ENCODE measurements around the gene TEAD3.

Gene TEAD3

GRCh38 chr6:35514587-35514986 is 17.7 kb upstream of the TEAD3 start:
- Mint-ChIP-seq H3K9me3 (no peaks in the 10 kb centered on the region), H3K36me3 (ENCODE audit: low read depth) (no peaks in the 10 kb centered on the region), H3K27ac (no peak overlapping the region), H3K27me3 (ENCODE audit: low read depth) (peaks cover 16% of the 10 kb centered on the region), H3K4me3 (no peak overlapping the region), H3K4me1 (peaks cover 6% of the 10 kb centered on the region)
- TF ChIP-seq CTCF (IDR thresholded peaks at IDR 0.05; ENCODE audit: unreplicated experiment in 3 of 3), result no peak

GRCh38 chr6:35512740-35513139 is 15.9 kb upstream of the TEAD3 start, which contains the start of gene TULP1:
TSS of gene TULP1 (minus strand) at chr6:35512896. CDS start at chr6:35512858, 38 bp downstream.
- no peak within 1 kb of the TSS for H3K27ac Mint-ChIP-seq
- peak within 1 kb of the TSS; percentile 68 to 77 (median 73) for H3K4me3 Mint-ChIP-seq
- no peaks in the 10 kb centered on the region for H3K9me3 Mint-ChIP-seq
- no peak for TF ChIP-seq CTCF (IDR thresholded peaks at IDR 0.05; ENCODE audit: unreplicated experiment in 3 of 3)
- no peaks in the 10 kb centered on the region for H3K36me3 Mint-ChIP-seq (ENCODE audit: low read depth)
- H3K4me1 Mint-ChIP-seq, result peaks cover 13% of the 10 kb centered on the region
- H3K27me3 Mint-ChIP-seq (ENCODE audit: low read depth), result peaks cover 20% of the 10 kb centered on the region

GRCh38 chr6:35512006-35512405 is 15.1 kb upstream of the TEAD3 start:
- Mint-ChIP-seq H3K4me3 (peak overlapping the region; percentile 68 to 77 (median 73)), H3K27me3 (ENCODE audit: low read depth) (peaks cover 23% of the 10 kb centered on the region), H3K9me3 (no peaks in the 10 kb centered on the region), H3K36me3 (ENCODE audit: low read depth) (no peaks in the 10 kb centered on the region), H3K4me1 (peaks cover 13% of the 10 kb centered on the region), H3K27ac (no peak overlapping the region)
- no peak for TF ChIP-seq CTCF (IDR thresholded peaks at IDR 0.05; ENCODE audit: unreplicated experiment in 3 of 3)

- no peaks in the 10 kb centered on the region for H3K36me3 Mint-ChIP-seq (ENCODE audit: low read depth)
- no peaks in the 10 kb centered on the region for H3K9me3 Mint-ChIP-seq
- peaks cover 25% of the 10 kb centered on the region for H3K27me3 Mint-ChIP-seq (ENCODE audit: low read depth)
- peaks cover 13% of the 10 kb centered on the region for H3K4me1 Mint-ChIP-seq
- H3K27ac Mint-ChIP-seq, result peak overlapping the region in 1 of 3 experiments; percentile 54
- H3K4me3 Mint-ChIP-seq, result peak overlapping the region in 2 of 3 experiments; percentile 43 to 47
- no peak for TF ChIP-seq CTCF (IDR thresholded peaks at IDR 0.05; ENCODE audit: unreplicated experiment in 3 of 3)
Measured at GRCh38 chr6:35511562-35511941, 14.7 kb upstream of the TEAD3 start.

- Mint-ChIP-seq H3K27ac (peak overlapping the region in 1 of 3 experiments; percentile 54), H3K4me1 (peaks cover 17% of the 10 kb centered on the region), H3K9me3 (no peaks in the 10 kb centered on the region), H3K27me3 (ENCODE audit: low read depth) (peaks cover 29% of the 10 kb centered on the region), H3K36me3 (ENCODE audit: low read depth) (no peaks in the 10 kb centered on the region), H3K4me3 (peak overlapping the region in 2 of 3 experiments; percentile 24 to 49)
- TF ChIP-seq CTCF (IDR thresholded peaks at IDR 0.05; ENCODE audit: unreplicated experiment in 3 of 3), result no peak
Measured at GRCh38 chr6:35510916-35511561, 14.2 kb upstream of the TEAD3 start.

- peaks cover 30% of the 10 kb centered on the region for H3K27me3 Mint-ChIP-seq (ENCODE audit: low read depth)
- no peak overlapping the region for H3K27ac Mint-ChIP-seq
- H3K4me1 Mint-ChIP-seq, result peaks cover 17% of the 10 kb centered on the region
- no peaks in the 10 kb centered on the region for H3K36me3 Mint-ChIP-seq (ENCODE audit: low read depth)
- H3K4me3 Mint-ChIP-seq, result no peak overlapping the region
- no peaks in the 10 kb centered on the region for H3K9me3 Mint-ChIP-seq
- TF ChIP-seq CTCF (IDR thresholded peaks at IDR 0.05; ENCODE audit: unreplicated experiment in 3 of 3), result no peak
Measured at GRCh38 chr6:35508542-35508941, 11.7 kb upstream of the TEAD3 start.
